HepG2 (cell line): Measurements from ENCODE around the gene GPR27. TPM values are rescaled to one million over a fixed set of nuclear protein-coding genes. Genes with fewer than 3 reads are reported as not detected.

Source experiments
- ATAC-seq: fragments of 200-7000 bp; cut with Tn5 transposase; 3 replicates; pipeline ENCODE4 v1.9.1; 2020; ENCODE audit warnings: mild to moderate bottlenecking, moderate library complexity
- BruUV-seq: library from RNA; stranded (reverse); fragments of 400-500 nt; replicated peaks from 2 replicates; lab custom pipeline; 2021; lab: Mats Ljungman, UMichigan
- CTCF ChIA-PET: fragments of 300-600 bp; formaldehyde crosslinking; extraction: SDS; loops from one replicate; lab custom pipeline; 2021; ENCODE audit warnings: low total read pairs, inconsistent platforms, low intra/inter-chr PET ratio; lab: Yijun Ruan, JAX
- POLR2A ChIA-PET: fragments of 350-600 bp; sonication (Branson Sonifier 250); formaldehyde crosslinking; loops from one replicate; lab custom pipeline; 2020; ENCODE audit warnings: antibody characterized with exemption, inconsistent platforms; lab: Yijun Ruan, JAX
- DNase-seq: peaks from one replicate; pipeline ENCODE4 v3.0.0-alpha.2; 2015; ENCODE audit warnings: low spot score
- FAIRE-seq: peaks from 3 replicates; lab custom pipeline; 2011; peaks lifted over from hg19 to GRCh38; lab: Jason Lieb, UNC
- H2AFZ ChIP-seq: one replicate; pipeline ENCODE4 v1.6.1; 2011; ENCODE audit warnings: low read length, inconsistent platforms
- H3K27ac ChIP-seq: fragments of 300-600 bp; 3 replicates; pipeline ENCODE4 v1.8.0; 2011; ENCODE audit warnings: mixed run types, mild to moderate bottlenecking, mixed read lengths, low read length, inconsistent platforms; ENCODE audit not compliant: insufficient read depth; ENCODE audit errors: extremely low read length
- H3K27me3 ChIP-seq, 2 experiments: fragments of 200-600 bp in 1 of 2; 2 replicates in 1 of 2; 3 replicates in 1 of 2; pipeline versions ENCODE4 v1.6.0 to v1.8.0; 2011; ENCODE audit warnings: low read length in 2 of 2, mild to moderate bottlenecking in 2 of 2, moderate library complexity in 2 of 2, inconsistent platforms in 1 of 2; ENCODE audit not compliant: insufficient read depth in 2 of 2, control insufficient read depth in 1 of 2
- H3K36me3 ChIP-seq, 2 experiments: fragments of 200-600 bp in 1 of 2; replicated peaks in 1 of 2; 2 replicates in 1 of 2; 3 replicates in 1 of 2; pipeline versions ENCODE4 v1.5.1 to v1.8.0; 2011; ENCODE audit warnings: low read length in 2 of 2, inconsistent platforms in 1 of 2; ENCODE audit not compliant: insufficient read depth in 2 of 2, control insufficient read depth in 1 of 2
- H3K4me1 ChIP-seq: 2 replicates; pipeline ENCODE4 v1.5.1; 2012; ENCODE audit warnings: low read length, inconsistent platforms; ENCODE audit not compliant: insufficient read depth
- H3K4me2 ChIP-seq: 2 replicates; pipeline ENCODE4 v1.6.0; 2011; ENCODE audit warnings: low read depth, low read length, inconsistent platforms
- H3K4me3 ChIP-seq, 3 experiments: fragments of 200-600 bp in 1 of 3; sonication (generic), shearing (Covaris generic) in 1 of 3; replicated peaks in 1 of 3; 2 replicates each; pipeline ENCODE4 v1.5.1; 2011 to 2016; ENCODE audit warnings: low read length in 3 of 3, inconsistent platforms in 2 of 3, low read depth in 2 of 3, mild to moderate bottlenecking in 2 of 3, control low read depth in 1 of 3, mixed read lengths in 1 of 3; ENCODE audit not compliant: insufficient read depth in 1 of 3
- H3K79me2 ChIP-seq: one replicate; pipeline ENCODE4 v1.6.1; 2011; ENCODE audit warnings: low read length, inconsistent platforms; ENCODE audit not compliant: insufficient read depth
- H3K9ac ChIP-seq: 2 replicates; pipeline ENCODE4 v1.6.0; 2011; ENCODE audit warnings: mild to moderate bottlenecking, low read depth, low read length, inconsistent platforms; ENCODE audit not compliant: insufficient read depth
- H3K9me3 ChIP-seq: 2 replicates; pipeline ENCODE4 v1.5.1; 2012; ENCODE audit warnings: mild to moderate bottlenecking, low read length
- H4K20me1 ChIP-seq: 2 replicates; pipeline ENCODE4 v1.6.0; 2011; ENCODE audit warnings: inconsistent platforms, mild to moderate bottlenecking, low read length, moderate library complexity; ENCODE audit not compliant: insufficient read depth
- CEBPG ChIP-seq: IDR thresholded peaks from 2 replicates; pipeline ENCODE4 v1.6.1; 2016
- CENPX ChIP-seq: sonication (generic); formaldehyde crosslinking; IDR thresholded peaks from 2 replicates; pipeline ENCODE4 v1.9.0; 2021; ENCODE audit warnings: mild to moderate bottlenecking, missing genetic modification reagents, moderate library complexity
- ELF3 ChIP-seq: IDR thresholded peaks from 2 replicates; pipeline ENCODE4 v1.6.1; 2016; ENCODE audit warnings: missing genetic modification reagents, missing compliant biosample characterization
- FUBP1 ChIP-seq: sonication (generic); formaldehyde crosslinking; IDR thresholded peaks from 2 replicates; pipeline ENCODE4 v1.5.1; 2020; ENCODE audit warnings: missing genetic modification reagents, mild to moderate bottlenecking, borderline replicate concordance
- HOXA9 ChIP-seq: sonication (generic); formaldehyde crosslinking; IDR thresholded peaks from 2 replicates; pipeline ENCODE4 v1.8.1; 2022; ENCODE audit warnings: missing genetic modification reagents, mild to moderate bottlenecking, moderate library complexity, borderline replicate concordance
- NFKB2 ChIP-seq: sonication (generic); formaldehyde crosslinking; IDR thresholded peaks from 2 replicates; pipeline ENCODE4 v1.4.0; 2020; ENCODE audit warnings: missing genetic modification reagents, borderline replicate concordance
- NONO ChIP-seq, 2 experiments: fragments of 450-650 bp in 1 of 2; sonication (generic) in 1 of 2; formaldehyde crosslinking in 1 of 2; IDR thresholded peaks in 1 of 2; conservative IDR thresholded peaks in 1 of 2; 2 replicates each; pipeline versions ENCODE4 v1.6.1 to v1.8.0; 2017 to 2022; ENCODE audit warnings: mild to moderate bottlenecking in 1 of 2, missing genetic modification reagents in 1 of 2, moderate library complexity in 1 of 2
- ONECUT2 ChIP-seq: sonication (generic); formaldehyde crosslinking; IDR thresholded peaks from 2 replicates; pipeline ENCODE4 v1.4.0; 2020; ENCODE audit warnings: missing genetic modification reagents
- PBX2 ChIP-seq: IDR thresholded peaks from 2 replicates; pipeline ENCODE4 v1.6.1; 2016; ENCODE audit warnings: control low read depth
- PHF5A ChIP-seq: IDR thresholded peaks from one replicate; pipeline ENCODE4 v1.6.1; 2018; ENCODE audit warnings: low read depth, missing genetic modification reagents; ENCODE audit not compliant: unreplicated experiment
- POLR2AphosphoS2 ChIP-seq: IDR thresholded peaks from 2 replicates; pipeline ENCODE4 v1.6.1; 2011; ENCODE audit warnings: low read depth, low read length, improper control_type of control experiment
- PRDM4 ChIP-seq: sonication (generic); formaldehyde crosslinking; IDR thresholded peaks from 2 replicates; pipeline ENCODE4 v1.9.0; 2021; ENCODE audit warnings: missing genetic modification reagents, borderline replicate concordance
- RFXANK ChIP-seq: IDR thresholded peaks from 2 replicates; pipeline ENCODE4 v1.6.1; 2016
- SUZ12 ChIP-seq: fragments of 150-350 bp; IDR thresholded peaks from 2 replicates; pipeline ENCODE4 v1.6.1; 2014; ENCODE audit warnings: low read depth, low read length
- TCF7L2 ChIP-seq: IDR thresholded peaks from 2 replicates; pipeline ENCODE4 v1.6.1; 2011; ENCODE audit warnings: mild to moderate bottlenecking, low read depth, low read length, moderate library complexity
- WGBS: methylation state at CpG from one replicate; pipeline ENCODE4 v1.1.6; 2017; ENCODE audit warnings: low lambda C conversion rate; 5-methylcytosine and 5-hydroxymethylcytosine counted together
- in situ Hi-C: cut with HindIII; loops from 2 replicates; pipeline ENCODE4 v1.10.0; 2017; ENCODE audit warnings: low pct_unique_long_range_greater_than_20kb; ENCODE audit not compliant: extremely low pct_ligation_motif_present
- intact Hi-C: fragments of 100-400 bp; cut with micrococcal nuclease; formaldehyde crosslinking; loops from one replicate; pipeline ENCODE4 v1.10.0; 2022; ENCODE audit not compliant: unreplicated experiment
- polyA plus RNA-seq, 8 experiments: library from polyadenylated mRNA; depleted of rRNA in 3 of 8; stranded (reverse) in 7 of 8; unstranded in 1 of 8; fragments of >200 nt; fragmentation: Illumina TruSeq in 4 of 8; extraction: Trizol in 4 of 8; gene quantifications; 2 replicates each; pipeline versions ENCODE4 v1.2.1 to v1.2.3, GENCODE V29; 2011 to 2016; ENCODE audit warnings: low read depth in 4 of 8, missing spikeins in 1 of 8, mixed read lengths in 1 of 8; ENCODE audit not compliant: insufficient read depth in 1 of 8
- total RNA-seq, 5 experiments: library from RNA; depleted of rRNA; stranded (reverse); fragments of >200 nt; fragmentation: Illumina TruSeq; extraction: Trizol; gene quantifications; 2 replicates each; pipeline ENCODE4 v1.2.3, GENCODE V29; 2016; ENCODE audit warnings: low read depth in 1 of 5

The GPR27 gene
- total and polyA plus RNA-seq, 2 of the 13 experiments (the other 11 are each of a cell fraction or from before 2014, with no cell fraction given): not detected

- no peak for FAIRE-seq
- DNase-seq: no peak
- H3K79me2 ChIP-seq: no peaks in the 10 kb centered on the region
- no peaks in the 10 kb centered on the region for H3K36me3 ChIP-seq
- TF ChIP-seq NONO (IDR thresholded peaks at IDR 0.05): no peak
- no peak for TF ChIP-seq NONO (CRISPR knock-in tag; conservative IDR thresholded peaks at IDR 0.05)
- no peak for TF ChIP-seq CEBPG
- TF ChIP-seq HOXA9 (CRISPR knock-in tag): no peak
- TF ChIP-seq ONECUT2 (CRISPR knock-in tag): no peak
- H3K9ac ChIP-seq: no peak overlapping the region
- in situ Hi-C loops (no loop called here), intact Hi-C loops (no loop called here)
- no TSS peak for BruUV-seq
- no peaks in the 10 kb centered on the region for H3K4me1 ChIP-seq
- WGBS: under 1% methylated on average over 3 of the region's 3 CpGs
- H3K27ac ChIP-seq: no peak overlapping the region
- no peaks in the 10 kb centered on the region for H4K20me1 ChIP-seq
- CTCF ChIA-PET: no interaction called here
- H3K4me2 ChIP-seq: no peak overlapping the region
- no peak for ATAC-seq
- POLR2A ChIA-PET: no interaction called here
- no peaks in the 10 kb centered on the region for H3K9me3 ChIP-seq
- no peak overlapping the region for H2AFZ ChIP-seq
- no peak overlapping the region for H3K4me3 ChIP-seq
- H3K27me3 ChIP-seq: peaks cover 0 to 13% of the 10 kb centered on the region in 2 experiments; a peak in 3 of 5 replicates
These were observed 46.4 kb downstream of the GPR27 start for GRCh38 chr3:71800023-71800422.

- WGBS: 22% methylated on average over 2 of the region's 2 CpGs
- in situ Hi-C loops (no loop called here), intact Hi-C loops (no loop called here)
- H3K27me3 ChIP-seq: peaks cover 0 to 4% of the 10 kb centered on the region in 2 experiments; a peak in 2 of 5 replicates
- no peak overlapping the region for H2AFZ ChIP-seq
- FAIRE-seq (no peak), ATAC-seq (no peak), DNase-seq (no peak)
- no peaks in the 10 kb centered on the region for H3K79me2 ChIP-seq
- no peaks in the 10 kb centered on the region for H3K9me3 ChIP-seq
- no peaks in the 10 kb centered on the region for H3K4me1 ChIP-seq
- no peaks in the 10 kb centered on the region for H4K20me1 ChIP-seq
- no peak overlapping the region for H3K4me3 ChIP-seq
- BruUV-seq: no TSS peak
- ChIA-PET POLR2A (no interaction called here), CTCF (no interaction called here)
- H3K4me2 ChIP-seq: no peak overlapping the region
- no peak overlapping the region for H3K9ac ChIP-seq
- H3K27ac ChIP-seq: no peak overlapping the region
- no peaks in the 10 kb centered on the region for H3K36me3 ChIP-seq
- no peak for TF ChIP-seq NFKB2
- no peak for TF ChIP-seq SUZ12
- TF ChIP-seq FUBP1 (CRISPR knock-in tag): no peak
- no peak for TF ChIP-seq POLR2AphosphoS2
- TF ChIP-seq RFXANK (CRISPR knock-in tag): no peak
- no peak for TF ChIP-seq PRDM4 (CRISPR knock-in tag)
- TF ChIP-seq ELF3: no peak
- TF ChIP-seq CENPX (CRISPR knock-in tag): no peak
- TF ChIP-seq TCF7L2: no peak
- no peak for TF ChIP-seq PHF5A (CRISPR knock-in tag)
- TF ChIP-seq PBX2 (CRISPR knock-in tag): no peak
These were observed 48.3 kb downstream of the GPR27 start for GRCh38 chr3:71801986-71802385.
